ENCODE results near the gene NSD2. TPM values are rescaled to one million over a fixed set of nuclear protein-coding genes. Genes with fewer than 3 reads are reported as not detected.

NSD2 gene
- total and polyA plus RNA-seq, 9 of the 15 experiments (the other 6 are each of a cell fraction or from before 2014, with no cell fraction given) = 6.4 to 126 (median 58.8) TPM

GRCh38 chr4:2006956-2007653 lies 135.9 kb downstream of the NSD2 start (continued):
- TF ChIP-seq, protein P1, sequence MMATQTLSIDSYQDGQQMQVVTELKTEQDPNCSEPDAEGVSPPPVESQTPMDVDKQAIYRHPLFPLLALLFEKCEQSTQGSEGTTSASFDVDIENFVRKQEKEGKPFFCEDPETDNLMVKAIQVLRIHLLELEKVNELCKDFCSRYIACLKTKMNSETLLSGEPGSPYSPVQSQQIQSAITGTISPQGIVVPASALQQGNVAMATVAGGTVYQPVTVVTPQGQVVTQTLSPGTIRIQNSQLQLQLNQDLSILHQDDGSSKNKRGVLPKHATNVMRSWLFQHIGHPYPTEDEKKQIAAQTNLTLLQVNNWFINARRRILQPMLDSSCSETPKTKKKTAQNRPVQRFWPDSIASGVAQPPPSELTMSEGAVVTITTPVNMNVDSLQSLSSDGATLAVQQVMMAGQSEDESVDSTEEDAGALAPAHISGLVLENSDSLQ (IDR thresholded peaks at IDR 0.05) = peak; percentile 31
- no peak for TF ChIP-seq POU5F1 (IDR thresholded peaks at IDR 0.05; ENCODE audit: borderline replicate concordance, low read depth, low read length, partially characterized antibody)
- 0 out of 2 replicates have a peak, but pooled peaks have one; percentile 37 for TF ChIP-seq FOXP1 (CRISPR knock-in tag; IDR thresholded peaks at IDR 0.05)
- 0 out of 2 replicates have a peak, but pooled peaks have one; percentile 4 for TF ChIP-seq SMAD4 (CRISPR knock-in tag; conservative IDR thresholded peaks at IDR 0.05)
- peak; percentile 27 for TF ChIP-seq TAF9B (IDR thresholded peaks at IDR 0.05; ENCODE audit: partially characterized antibody)
- TF ChIP-seq, protein P2, sequence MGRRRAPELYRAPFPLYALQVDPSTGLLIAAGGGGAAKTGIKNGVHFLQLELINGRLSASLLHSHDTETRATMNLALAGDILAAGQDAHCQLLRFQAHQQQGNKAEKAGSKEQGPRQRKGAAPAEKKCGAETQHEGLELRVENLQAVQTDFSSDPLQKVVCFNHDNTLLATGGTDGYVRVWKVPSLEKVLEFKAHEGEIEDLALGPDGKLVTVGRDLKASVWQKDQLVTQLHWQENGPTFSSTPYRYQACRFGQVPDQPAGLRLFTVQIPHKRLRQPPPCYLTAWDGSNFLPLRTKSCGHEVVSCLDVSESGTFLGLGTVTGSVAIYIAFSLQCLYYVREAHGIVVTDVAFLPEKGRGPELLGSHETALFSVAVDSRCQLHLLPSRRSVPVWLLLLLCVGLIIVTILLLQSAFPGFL (CRISPR knock-in tag; IDR thresholded peaks at IDR 0.05) = no peak
- peak; percentile 33; the same call in 1 of the 2 replicates for TF ChIP-seq ARID1B (IDR thresholded peaks at IDR 0.05)
- TF ChIP-seq NKRF (IDR thresholded peaks at IDR 0.05; ENCODE audit: borderline replicate concordance) = peak; percentile 8; the same call in 1 of the 2 replicates
- TF ChIP-seq, protein P3, sequence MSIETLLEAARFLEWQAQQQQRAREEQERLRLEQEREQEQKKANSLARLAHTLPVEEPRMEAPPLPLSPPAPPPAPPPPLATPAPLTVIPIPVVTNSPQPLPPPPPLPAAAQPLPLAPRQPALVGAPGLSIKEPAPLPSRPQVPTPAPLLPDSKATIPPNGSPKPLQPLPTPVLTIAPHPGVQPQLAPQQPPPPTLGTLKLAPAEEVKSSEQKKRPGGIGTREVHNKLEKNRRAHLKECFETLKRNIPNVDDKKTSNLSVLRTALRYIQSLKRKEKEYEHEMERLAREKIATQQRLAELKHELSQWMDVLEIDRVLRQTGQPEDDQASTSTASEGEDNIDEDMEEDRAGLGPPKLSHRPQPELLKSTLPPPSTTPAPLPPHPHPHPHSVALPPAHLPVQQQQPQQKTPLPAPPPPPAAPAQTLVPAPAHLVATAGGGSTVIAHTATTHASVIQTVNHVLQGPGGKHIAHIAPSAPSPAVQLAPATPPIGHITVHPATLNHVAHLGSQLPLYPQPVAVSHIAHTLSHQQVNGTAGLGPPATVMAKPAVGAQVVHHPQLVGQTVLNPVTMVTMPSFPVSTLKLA (conservative IDR thresholded peaks at IDR 0.05) = peak; percentile 39 to 56
- no peak for TF ChIP-seq ZNF511 (CRISPR knock-in tag; IDR thresholded peaks at IDR 0.05)
- no peak for TF ChIP-seq MYNN (IDR thresholded peaks at IDR 0.05)
- TF ChIP-seq MYNN (CRISPR knock-in tag; IDR thresholded peaks at IDR 0.05) = no peak
- TF ChIP-seq CEBPB (tag; IDR thresholded peaks at IDR 0.05) = peak; percentile 32; the same call in 1 of the 2 replicates
- TF ChIP-seq, protein P4, sequence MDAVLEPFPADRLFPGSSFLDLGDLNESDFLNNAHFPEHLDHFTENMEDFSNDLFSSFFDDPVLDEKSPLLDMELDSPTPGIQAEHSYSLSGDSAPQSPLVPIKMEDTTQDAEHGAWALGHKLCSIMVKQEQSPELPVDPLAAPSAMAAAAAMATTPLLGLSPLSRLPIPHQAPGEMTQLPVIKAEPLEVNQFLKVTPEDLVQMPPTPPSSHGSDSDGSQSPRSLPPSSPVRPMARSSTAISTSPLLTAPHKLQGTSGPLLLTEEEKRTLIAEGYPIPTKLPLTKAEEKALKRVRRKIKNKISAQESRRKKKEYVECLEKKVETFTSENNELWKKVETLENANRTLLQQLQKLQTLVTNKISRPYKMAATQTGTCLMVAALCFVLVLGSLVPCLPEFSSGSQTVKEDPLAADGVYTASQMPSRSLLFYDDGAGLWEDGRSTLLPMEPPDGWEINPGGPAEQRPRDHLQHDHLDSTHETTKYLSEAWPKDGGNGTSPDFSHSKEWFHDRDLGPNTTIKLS (IDR thresholded peaks at IDR 0.05; ENCODE audit: borderline replicate concordance, low read depth) = peak; percentile 22; the same call in 1 of the 2 replicates
- TF ChIP-seq NR2C1 (IDR thresholded peaks at IDR 0.05) = 0 out of 2 replicates have a peak, but pooled peaks have one; percentile 29
- TF ChIP-seq NR2C1 (tag; IDR thresholded peaks at IDR 0.05) = no peak
- TF ChIP-seq MTA1 (IDR thresholded peaks at IDR 0.05; ENCODE audit: borderline replicate concordance) = no peak

All from K562 (cell line).